ENCODE results near the gene CADM4. TPM values are rescaled to one million over a fixed set of nuclear protein-coding genes. Genes with fewer than 3 reads are reported as not detected.

CADM4 gene
- polyA plus RNA-seq, 4 donors = 1.1 to 6.8 (median 4.9) TPM; not detected in 1

DNA sequence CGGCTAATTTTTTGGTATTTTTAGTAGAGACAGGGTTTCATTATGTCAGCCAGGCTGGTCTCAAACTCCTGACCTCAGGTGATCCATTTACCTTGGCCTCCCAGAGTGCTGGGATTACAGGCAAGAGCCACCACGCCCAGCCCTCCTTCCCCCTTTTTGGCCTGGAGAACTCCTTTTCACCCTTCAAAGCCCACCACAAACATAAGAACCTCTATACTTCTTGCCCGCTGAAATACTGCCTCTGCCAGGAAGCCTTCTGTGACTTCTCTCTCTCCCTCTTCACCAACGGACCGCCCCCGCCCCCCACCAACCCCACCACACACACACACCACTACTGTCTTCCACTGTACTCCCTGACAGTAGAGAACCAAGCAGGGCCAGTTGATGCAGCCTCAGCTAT lies 22.7 kb downstream of the CADM4 start:
- Histone ChIP-seq H3K4me3 (ENCODE audit: low read depth in 1 of 3, low read length in 3 of 3) (no peak overlapping the region), H3K27me3 (ENCODE audit: control insufficient read depth in 3 of 3, insufficient read depth in 3 of 3, low read length in 3 of 3) (no peaks in the 10 kb centered on the region), H3K36me3 (ENCODE audit: control insufficient read depth in 3 of 3, insufficient read depth in 2 of 3, low read depth in 1 of 3, low read length in 3 of 3) (peaks cover 0 to 23% (median 0%) of the 10 kb centered on the region in 3 donors), H3K27ac (ENCODE audit: low read depth in 1 of 3, low read length in 2 of 3) (no peak overlapping the region), H3K4me1 (ENCODE audit: control insufficient read depth in 3 of 3, insufficient read depth in 2 of 3, low read depth in 1 of 3, low read length in 2 of 3) (peaks cover 0 to 9% (median 7%) of the 10 kb centered on the region in 3 donors), H3K9me3 (ENCODE audit: control insufficient read depth in 2 of 2, insufficient read depth in 1 of 2, low read depth in 1 of 2, low read length in 1 of 2) (no peaks in the 10 kb centered on the region)
- DNase-seq (no peak), FAIRE-seq (no peak)
- WGBS, 3 donors = 86 to 95% (median 90%) methylated on average over 6 of the region's 6 CpGs

GRCh38 chr19:43616306-43616705 lies 23.3 kb downstream of the CADM4 start:
- peaks cover 0 to 29% (median 0%) of the 10 kb centered on the region in 3 donors for H3K36me3 ChIP-seq (ENCODE audit: control insufficient read depth in 3 of 3, insufficient read depth in 2 of 3, low read depth in 1 of 3, low read length in 3 of 3)
- DNase-seq = no peak
- no peaks in the 10 kb centered on the region for H3K9me3 ChIP-seq (ENCODE audit: control insufficient read depth in 2 of 2, insufficient read depth in 1 of 2, low read depth in 1 of 2, low read length in 1 of 2)
- no peak for FAIRE-seq
- no peaks in the 10 kb centered on the region for H3K27me3 ChIP-seq (ENCODE audit: control insufficient read depth in 3 of 3, insufficient read depth in 3 of 3, low read length in 3 of 3)
- 63 to 85% (median 82%) methylated on average over 1 of the region's 1 CpG for WGBS, 3 donors
- no peak overlapping the region for H3K27ac ChIP-seq (ENCODE audit: low read depth in 1 of 3, low read length in 2 of 3)
- no peak overlapping the region for H3K4me3 ChIP-seq (ENCODE audit: low read depth in 1 of 3, low read length in 3 of 3)
- peaks cover 0 to 9% (median 7%) of the 10 kb centered on the region in 3 donors for H3K4me1 ChIP-seq (ENCODE audit: control insufficient read depth in 3 of 3, insufficient read depth in 2 of 3, low read depth in 1 of 3, low read length in 2 of 3)

GRCh38 chr19:43612374-43612773 lies 27.3 kb downstream of the CADM4 start:
- FAIRE-seq (no peak), DNase-seq (no peak)
- Histone ChIP-seq H3K27ac (ENCODE audit: low read depth in 1 of 3, low read length in 2 of 3) (no peak overlapping the region), H3K4me3 (ENCODE audit: low read depth in 1 of 3, low read length in 3 of 3) (no peak overlapping the region), H3K4me1 (ENCODE audit: control insufficient read depth in 3 of 3, insufficient read depth in 2 of 3, low read depth in 1 of 3, low read length in 2 of 3) (no peaks in the 10 kb centered on the region), H3K27me3 (ENCODE audit: control insufficient read depth in 3 of 3, insufficient read depth in 3 of 3, low read length in 3 of 3) (no peaks in the 10 kb centered on the region), H3K36me3 (ENCODE audit: control insufficient read depth in 3 of 3, insufficient read depth in 2 of 3, low read depth in 1 of 3, low read length in 3 of 3) (peaks cover 0 to 52% (median 0%) of the 10 kb centered on the region in 3 donors), H3K9me3 (ENCODE audit: control insufficient read depth in 2 of 2, insufficient read depth in 1 of 2, low read depth in 1 of 2, low read length in 1 of 2) (no peaks in the 10 kb centered on the region)
- WGBS, 3 donors = 96 to 99% (median 97%) methylated on average over 12 of the region's 12 CpGs

GRCh38 chr19:43611788-43612187 lies 27.9 kb downstream of the CADM4 start, which contains the start of gene SRRM5:
Gene SRRM5 (plus strand): TSS chr19:43612088. CDS start chr19:43612122, 34 bp downstream.
- Histone ChIP-seq H3K9me3 (ENCODE audit: control insufficient read depth in 2 of 2, insufficient read depth in 1 of 2, low read depth in 1 of 2, low read length in 1 of 2) (no peaks in the 10 kb centered on the region), H3K27me3 (ENCODE audit: control insufficient read depth in 3 of 3, insufficient read depth in 3 of 3, low read length in 3 of 3) (no peaks in the 10 kb centered on the region), H3K36me3 (ENCODE audit: control insufficient read depth in 3 of 3, insufficient read depth in 2 of 3, low read depth in 1 of 3, low read length in 3 of 3) (peaks cover 0 to 57% (median 0%) of the 10 kb centered on the region in 3 donors), H3K4me3 (ENCODE audit: low read depth in 1 of 3, low read length in 3 of 3) (no peak within 1 kb of the TSS), H3K27ac (ENCODE audit: low read depth in 1 of 3, low read length in 2 of 3) (no peak within 1 kb of the TSS), H3K4me1 (ENCODE audit: control insufficient read depth in 3 of 3, insufficient read depth in 2 of 3, low read depth in 1 of 3, low read length in 2 of 3) (no peaks in the 10 kb centered on the region)
- FAIRE-seq (no peak), DNase-seq (no peak)
- WGBS, 3 donors = 94 to 96% (median 95%) methylated on average over 3 of the region's 3 CpGs

DNA sequence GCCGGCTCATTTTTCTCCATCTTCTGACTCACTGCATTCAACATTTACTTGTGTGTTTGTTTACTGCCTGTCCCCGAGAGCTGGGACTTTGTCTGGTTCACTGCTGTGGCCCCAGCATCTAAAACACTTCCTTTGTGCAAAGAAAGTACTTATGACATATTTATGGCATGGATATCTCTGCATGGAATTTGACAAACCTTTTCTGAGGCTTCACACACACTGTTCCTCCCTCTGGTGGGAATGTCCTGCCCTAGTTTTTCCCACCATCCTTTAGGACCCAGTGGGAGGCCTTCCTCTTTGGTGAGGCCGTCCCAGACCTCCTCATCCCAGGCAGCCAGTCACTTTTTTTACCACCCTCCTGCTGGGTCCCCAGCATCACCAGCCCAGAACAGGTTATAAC lies 29.2 kb downstream of the CADM4 start:
- no peaks in the 10 kb centered on the region for H3K9me3 ChIP-seq (ENCODE audit: control insufficient read depth in 2 of 2, insufficient read depth in 1 of 2, low read depth in 1 of 2, low read length in 1 of 2)
- no peak overlapping the region for H3K4me3 ChIP-seq (ENCODE audit: low read depth in 1 of 3, low read length in 3 of 3)
- peaks cover 0 to 58% (median 0%) of the 10 kb centered on the region in 3 donors for H3K36me3 ChIP-seq (ENCODE audit: control insufficient read depth in 3 of 3, insufficient read depth in 2 of 3, low read depth in 1 of 3, low read length in 3 of 3)
- no peak for FAIRE-seq
- H3K4me1 ChIP-seq (ENCODE audit: control insufficient read depth in 3 of 3, insufficient read depth in 2 of 3, low read depth in 1 of 3, low read length in 2 of 3) = no peaks in the 10 kb centered on the region
- 69 to 93% (median 84%) methylated on average over 3 of the region's 3 CpGs for WGBS, 3 donors
- no peak for DNase-seq
- no peak overlapping the region for H3K27ac ChIP-seq (ENCODE audit: low read depth in 1 of 3, low read length in 2 of 3)
- no peaks in the 10 kb centered on the region for H3K27me3 ChIP-seq (ENCODE audit: control insufficient read depth in 3 of 3, insufficient read depth in 3 of 3, low read length in 3 of 3)

GRCh38 chr19:43609872-43610271 lies 29.8 kb downstream of the CADM4 start:
- Histone ChIP-seq H3K4me3 (ENCODE audit: low read depth in 1 of 3, low read length in 3 of 3) (no peak overlapping the region), H3K9me3 (ENCODE audit: control insufficient read depth in 2 of 2, insufficient read depth in 1 of 2, low read depth in 1 of 2, low read length in 1 of 2) (no peaks in the 10 kb centered on the region), H3K27me3 (ENCODE audit: control insufficient read depth in 3 of 3, insufficient read depth in 3 of 3, low read length in 3 of 3) (no peaks in the 10 kb centered on the region), H3K36me3 (ENCODE audit: control insufficient read depth in 3 of 3, insufficient read depth in 2 of 3, low read depth in 1 of 3, low read length in 3 of 3) (peaks cover 0 to 58% (median 0%) of the 10 kb centered on the region in 3 donors), H3K27ac (ENCODE audit: low read depth in 1 of 3, low read length in 2 of 3) (no peak overlapping the region), H3K4me1 (ENCODE audit: control insufficient read depth in 3 of 3, insufficient read depth in 2 of 3, low read depth in 1 of 3, low read length in 2 of 3) (no peaks in the 10 kb centered on the region)
- DNase-seq (no peak), FAIRE-seq (no peak)
- WGBS, 3 donors = 84 to 94% (median 93%) methylated on average over 7 of the region's 7 CpGs

DNA sequence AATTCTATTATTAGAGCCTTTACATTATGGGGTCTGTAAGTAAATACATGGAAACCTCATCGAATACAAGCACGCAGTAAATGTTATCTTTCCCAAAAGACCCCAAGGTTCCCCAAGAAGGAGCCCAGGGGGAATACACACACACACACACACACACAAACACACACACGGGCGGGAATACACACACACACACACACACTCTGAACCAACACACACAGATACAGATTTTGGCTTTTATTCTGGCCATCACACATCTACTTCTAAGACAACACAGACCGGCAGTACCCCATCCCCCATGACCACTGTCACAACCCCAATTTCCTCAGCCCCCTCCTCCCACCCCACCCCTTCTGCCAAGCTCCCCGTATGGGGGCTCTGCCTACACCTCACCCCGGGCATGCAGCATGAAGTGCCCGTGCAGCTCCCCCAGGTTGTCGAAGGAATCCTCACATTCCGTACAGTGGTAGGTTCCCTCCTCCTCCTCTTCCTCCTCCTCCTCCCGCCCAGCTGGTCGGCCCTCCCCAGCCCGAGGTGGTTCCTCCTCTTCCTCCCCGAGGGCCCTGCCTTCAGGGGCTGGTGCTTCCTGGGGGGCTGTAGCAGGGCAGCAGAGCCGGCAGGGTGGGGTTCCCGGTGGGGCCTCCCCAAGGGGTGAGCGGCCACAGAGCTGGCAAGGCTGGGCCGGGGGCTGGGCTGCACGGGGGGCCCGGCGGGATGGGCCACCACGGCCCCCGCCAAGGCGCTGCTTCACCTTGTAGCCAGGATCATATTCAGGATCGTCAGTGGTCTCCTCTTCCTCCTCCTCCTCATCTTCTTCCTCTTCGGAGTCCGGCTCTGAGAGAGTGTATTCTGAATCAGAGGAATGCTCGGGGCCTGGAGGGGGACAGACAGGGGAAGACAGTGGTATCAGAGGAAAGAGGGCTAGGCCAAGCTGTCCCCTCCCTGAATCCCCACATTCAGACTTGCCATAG lies 32.1 kb downstream of the CADM4 start:
- 79 to 82% (median 81%) methylated on average over 25 to 28 of the region's 28 CpGs for WGBS, 3 donors
- FAIRE-seq (no peak), DNase-seq (no peak)
- H3K9me3 ChIP-seq (ENCODE audit: control insufficient read depth in 2 of 2, insufficient read depth in 1 of 2, low read depth in 1 of 2, low read length in 1 of 2) = no peaks in the 10 kb centered on the region
- H3K27ac ChIP-seq (ENCODE audit: low read depth in 1 of 3, low read length in 2 of 3) = no peak overlapping the region
- H3K4me1 ChIP-seq (ENCODE audit: control insufficient read depth in 3 of 3, insufficient read depth in 2 of 3, low read depth in 1 of 3, low read length in 2 of 3) = no peaks in the 10 kb centered on the region
- no peaks in the 10 kb centered on the region for H3K27me3 ChIP-seq (ENCODE audit: control insufficient read depth in 3 of 3, insufficient read depth in 3 of 3, low read length in 3 of 3)
- H3K4me3 ChIP-seq (ENCODE audit: low read depth in 1 of 3, low read length in 3 of 3) = no peak overlapping the region
- H3K36me3 ChIP-seq (ENCODE audit: control insufficient read depth in 3 of 3, insufficient read depth in 2 of 3, low read depth in 1 of 3, low read length in 3 of 3) = peaks cover 0 to 41% (median 0%) of the 10 kb centered on the region in 3 donors

GRCh38 chr19:43606569-43607229 lies 33.0 kb downstream of the CADM4 start:
- Histone ChIP-seq H3K27me3 (ENCODE audit: control insufficient read depth in 3 of 3, insufficient read depth in 3 of 3, low read length in 3 of 3) (no peaks in the 10 kb centered on the region), H3K4me1 (ENCODE audit: control insufficient read depth in 3 of 3, insufficient read depth in 2 of 3, low read depth in 1 of 3, low read length in 2 of 3) (no peaks in the 10 kb centered on the region), H3K27ac (ENCODE audit: low read depth in 1 of 3, low read length in 2 of 3) (no peak overlapping the region), H3K4me3 (ENCODE audit: low read depth in 1 of 3, low read length in 3 of 3) (no peak overlapping the region), H3K36me3 (ENCODE audit: control insufficient read depth in 3 of 3, insufficient read depth in 2 of 3, low read depth in 1 of 3, low read length in 3 of 3) (peaks cover 0 to 40% (median 0%) of the 10 kb centered on the region in 3 donors), H3K9me3 (ENCODE audit: control insufficient read depth in 2 of 2, insufficient read depth in 1 of 2, low read depth in 1 of 2, low read length in 1 of 2) (no peaks in the 10 kb centered on the region)
- no peak for DNase-seq
- FAIRE-seq = no peak
- WGBS, 3 donors = 82 to 93% (median 84%) methylated on average over 7 of the region's 7 CpGs

Measured in small intestine (tissue), 7 donors.